SK-N-MC (cell line): Measurements from ENCODE around the gene CHD2.

Source experiments
- DNase-seq: peaks from one replicate; pipeline ENCODE4 v3.0.0-alpha.2; 2011; ENCODE audit warnings: low read depth, low spot score
- H3K27ac ChIP-seq: fragments of 200-600 bp; sonication (generic); 2 replicates; pipeline ENCODE4 v1.5.1; 2016; ENCODE audit warnings: mixed run types
- H3K36me3 ChIP-seq: fragments of 200-600 bp; sonication (generic); 2 replicates; pipeline ENCODE4 v1.6.1; 2017; ENCODE audit warnings: antibody characterized with exemption, low read length, mixed read lengths; ENCODE audit not compliant: insufficient read depth
- H3K4me3 ChIP-seq: fragments of 200-600 bp; sonication (generic); 2 replicates; pipeline ENCODE4 v1.5.1; 2016
- H3K9ac ChIP-seq: fragments of 200-600 bp; sonication (generic); 2 replicates; pipeline ENCODE4 v1.8.0; 2017; ENCODE audit warnings: mixed run types, mixed read lengths; ENCODE audit not compliant: insufficient read length
- H3K9me3 ChIP-seq: fragments of 200-600 bp; sonication (generic); 2 replicates; pipeline ENCODE4 v1.6.1; 2017; ENCODE audit warnings: low read depth, mild to moderate bottlenecking, antibody characterized with exemption, low read length, moderate library complexity, mixed read lengths
- EZH2 ChIP-seq: fragments of 200-600 bp; sonication (generic); IDR thresholded peaks from one replicate; pipeline ENCODE4 v1.6.1; 2017; ENCODE audit warnings: antibody characterized with exemption
- FOXP2 ChIP-seq: optimal IDR thresholded peaks from 2 replicates; pipeline ENCODE3; 2011; ENCODE audit warnings: mild to moderate bottlenecking, moderate library complexity; ENCODE audit not compliant: insufficient read depth; ENCODE audit errors: extremely low read length, control extremely low read depth
- POLR2AphosphoS5 ChIP-seq: IDR thresholded peaks from 2 replicates; pipeline ENCODE4 v1.6.1; 2012; ENCODE audit warnings: mild to moderate bottlenecking, low read depth, low read length, borderline replicate concordance

Gene CHD2

GRCh38 chr15:93018574-93018973 is 118.5 kb downstream of the CHD2 start:
- TF ChIP-seq POLR2AphosphoS5 = no peak
- peaks cover 96% of the 10 kb centered on the region for H3K36me3 ChIP-seq
- no peaks in the 10 kb centered on the region for H3K9me3 ChIP-seq
- H3K9ac ChIP-seq = no peak overlapping the region
- no peak overlapping the region for H3K4me3 ChIP-seq
- no peak for DNase-seq
- H3K27ac ChIP-seq = no peak overlapping the region

DNA sequence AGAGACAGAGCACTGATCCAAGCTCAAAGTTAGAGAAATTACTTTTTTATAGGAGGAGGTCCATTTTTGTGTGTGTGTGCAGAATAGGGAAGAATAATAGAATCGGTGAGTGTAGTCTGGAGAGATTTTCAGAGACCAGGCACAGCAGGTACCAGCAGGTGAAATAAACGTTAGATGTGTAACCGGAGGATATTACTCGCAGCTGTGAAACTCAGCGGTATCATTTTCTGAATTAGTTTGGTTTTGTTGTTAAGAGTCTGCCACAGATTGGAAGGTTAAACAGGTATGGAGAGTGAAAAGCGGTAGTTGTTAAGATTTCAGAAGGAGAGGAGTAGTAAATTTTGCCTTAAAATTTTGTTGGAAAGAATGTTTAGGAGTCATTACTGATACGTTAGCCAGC is 119.0 kb downstream of the CHD2 start:
- Histone ChIP-seq H3K9ac (no peak overlapping the region), H3K36me3 (peaks cover 96% of the 10 kb centered on the region)
- TF ChIP-seq FOXP2 = no peak
- TF ChIP-seq EZH2 = no peak
- no peak for TF ChIP-seq POLR2AphosphoS5

DNA sequence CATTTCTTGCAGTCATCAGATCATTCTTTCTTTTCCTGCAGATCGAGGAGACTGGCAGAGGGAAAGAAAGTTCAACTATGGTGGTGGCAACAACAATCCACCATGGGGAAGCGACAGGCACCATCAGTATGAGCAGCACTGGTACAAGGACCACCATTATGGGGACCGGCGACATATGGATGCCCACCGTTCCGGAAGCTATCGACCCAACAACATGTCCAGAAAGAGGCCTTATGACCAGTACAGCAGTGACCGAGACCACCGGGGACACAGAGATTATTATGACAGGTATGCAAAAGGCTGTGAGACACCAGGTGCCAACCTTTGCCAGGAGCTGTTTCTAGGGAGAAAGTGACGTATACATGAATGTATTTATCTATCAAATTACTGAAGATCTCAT is 119.8 kb downstream of the CHD2 start:
- Histone ChIP-seq H3K4me3 (no peak overlapping the region), H3K9ac (no peak overlapping the region), H3K27ac (no peak overlapping the region), H3K36me3 (peaks cover 96% of the 10 kb centered on the region), H3K9me3 (no peaks in the 10 kb centered on the region)
- TF ChIP-seq FOXP2 = no peak
- TF ChIP-seq POLR2AphosphoS5 = no peak
- no peak for TF ChIP-seq EZH2
- DNase-seq = no peak

More for the DNA sequence above, 119.0 kb downstream of the CHD2 start:
- DNase-seq = no peak
- H3K9me3 ChIP-seq = no peaks in the 10 kb centered on the region
- H3K4me3 ChIP-seq = no peak overlapping the region
- no peak overlapping the region for H3K27ac ChIP-seq

- peaks cover 96% of the 10 kb centered on the region for H3K36me3 ChIP-seq
Observed at GRCh38 chr15:93020976-93021772, 121.0 kb downstream of the CHD2 start.

GRCh38 chr15:93024293-93024692 is 124.2 kb downstream of the CHD2 start:
- H3K36me3 ChIP-seq = peaks cover 75% of the 10 kb centered on the region
- no peak for TF ChIP-seq EZH2
- H3K27ac ChIP-seq = no peak overlapping the region
- H3K4me3 ChIP-seq = no peak overlapping the region
- no peak overlapping the region for H3K9ac ChIP-seq
- DNase-seq = no peak
- no peaks in the 10 kb centered on the region for H3K9me3 ChIP-seq

More at GRCh38 chr15:93020976-93021772, 121.0 kb downstream of the CHD2 start:
- no peaks in the 10 kb centered on the region for H3K9me3 ChIP-seq
- TF ChIP-seq EZH2 (no peak), FOXP2 (no peak), POLR2AphosphoS5 (no peak)
- no peak overlapping the region for H3K27ac ChIP-seq
- no peak overlapping the region for H3K9ac ChIP-seq
- no peak for DNase-seq
- H3K4me3 ChIP-seq = no peak overlapping the region

DNA sequence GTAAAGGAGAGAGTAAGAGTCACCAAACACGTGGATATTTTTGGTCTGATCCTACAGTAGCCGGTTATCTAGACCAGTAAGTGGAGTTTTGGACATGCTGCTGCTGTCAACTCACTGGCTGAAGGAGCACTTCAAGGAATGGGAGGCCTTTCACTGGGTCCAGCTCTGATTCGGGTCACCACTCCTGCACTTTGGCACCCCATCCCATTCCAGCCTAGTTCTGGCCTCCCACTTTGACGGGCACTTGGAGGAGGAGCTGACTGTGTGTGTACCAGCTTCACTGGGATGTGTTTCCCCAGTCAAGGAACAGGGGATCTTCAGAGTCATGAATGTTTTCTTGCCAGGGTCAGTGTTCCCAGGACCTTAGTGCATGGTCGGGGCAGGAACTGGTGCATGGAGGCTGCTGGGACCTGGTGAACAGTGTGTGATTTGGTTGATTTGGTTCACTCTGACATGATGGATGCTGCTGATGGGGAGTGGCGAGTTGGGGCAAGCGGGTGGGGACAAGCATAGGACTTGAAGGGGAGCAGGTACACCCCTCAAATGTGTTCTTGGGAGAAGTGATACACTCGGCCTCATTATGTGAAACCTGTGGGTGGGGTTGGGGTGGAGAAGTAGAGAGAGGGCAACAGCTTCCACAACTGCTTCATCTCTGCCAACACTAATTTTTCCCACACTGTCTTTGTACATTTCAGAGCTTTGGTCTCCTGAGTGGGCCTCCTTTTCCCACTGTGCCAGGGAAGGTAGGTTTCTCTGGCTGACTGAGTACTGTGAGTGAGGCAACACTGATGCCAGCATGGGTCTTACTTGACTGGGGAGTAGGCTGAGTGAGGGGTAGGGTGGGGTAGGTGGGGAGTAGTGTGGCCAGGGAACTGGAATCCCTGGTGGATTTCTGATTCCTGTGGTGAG is 124.8 kb downstream of the CHD2 start:
- peaks cover 68% of the 10 kb centered on the region for H3K36me3 ChIP-seq
- no peak overlapping the region for H3K4me3 ChIP-seq
- no peak for DNase-seq

GRCh38 chr15:93025625-93025982 is 125.5 kb downstream of the CHD2 start:
- no peak for DNase-seq
- Histone ChIP-seq H3K4me3 (no peak overlapping the region), H3K9me3 (no peaks in the 10 kb centered on the region), H3K27ac (peak overlapping the region; percentile 39; the same call in 1 of the 2 replicates), H3K36me3 (peaks cover 62% of the 10 kb centered on the region), H3K9ac (no peak overlapping the region)
- TF ChIP-seq EZH2 (no peak), FOXP2 (no peak), POLR2AphosphoS5 (no peak)

More for the DNA sequence above, 124.8 kb downstream of the CHD2 start:
- no peak overlapping the region for H3K9ac ChIP-seq
- no peaks in the 10 kb centered on the region for H3K9me3 ChIP-seq
- peak overlapping the region; percentile 39; the same call in 1 of the 2 replicates for H3K27ac ChIP-seq
- no peak for TF ChIP-seq EZH2
- TF ChIP-seq POLR2AphosphoS5 = no peak
- no peak for TF ChIP-seq FOXP2

DNA sequence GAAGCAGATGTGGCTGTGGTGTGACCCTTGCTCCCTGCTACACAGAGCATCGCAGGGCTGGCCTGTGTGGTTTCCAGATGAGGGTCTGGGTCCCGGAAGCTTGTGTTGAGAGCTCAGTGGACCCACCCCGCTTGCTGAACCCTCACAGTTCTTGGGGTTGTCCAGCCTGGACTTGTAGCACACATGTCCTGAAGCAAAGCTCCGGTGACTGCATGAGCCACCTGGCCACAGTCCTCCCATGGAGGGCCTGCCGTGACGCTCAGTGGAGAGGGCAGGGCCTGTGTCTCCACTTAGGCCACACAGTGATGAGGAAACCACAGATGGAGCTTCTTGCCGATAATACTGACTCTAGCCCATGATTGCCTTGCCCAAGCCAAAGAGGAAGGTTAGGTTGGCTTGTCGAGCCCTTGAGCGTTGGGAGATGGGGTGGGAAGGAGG is 126.3 kb downstream of the CHD2 start:
- no peak overlapping the region for H3K9ac ChIP-seq
- peak overlapping the region; percentile 88; the same call in 1 of the 2 replicates for H3K27ac ChIP-seq
- no peak for DNase-seq
- H3K4me3 ChIP-seq = no peak overlapping the region
- H3K36me3 ChIP-seq = peaks cover 54% of the 10 kb centered on the region
- no peaks in the 10 kb centered on the region for H3K9me3 ChIP-seq
- TF ChIP-seq FOXP2 (no peak), EZH2 (no peak), POLR2AphosphoS5 (no peak)
